ENCODE data around the gene RDH12.
A peak's percentile ranks its signal among the peaks of the same experiment; 100 is the strongest.

The RDH12 gene

GRCh38 chr14:67694791-67695393 is 6.8 kb upstream of the RDH12 start:
- H3K27me3 ChIP-seq, result peaks cover 5% of the 10 kb centered on the region
- TF ChIP-seq CTCF (IDR thresholded peaks at IDR 0.05), result no peak
- peak overlapping the region; percentile 2 for H3K27ac ChIP-seq
- no peaks in the 10 kb centered on the region for H3K9me3 ChIP-seq
- H3K4me3 ChIP-seq (ENCODE audit: low read depth in 1 of 2, low read length in 1 of 2), result peak overlapping the region; percentile 66 to 68
- H3K4me1 ChIP-seq (ENCODE audit: control insufficient read depth in 1 of 2, insufficient read depth in 1 of 2, low read depth in 1 of 2, low read length in 1 of 2), result peaks cover 13 to 16% of the 10 kb centered on the region in 2 experiments
- H3K36me3 ChIP-seq, result peaks cover 8% of the 10 kb centered on the region

- H3K9me3 ChIP-seq, result no peaks in the 10 kb centered on the region
- H3K27ac ChIP-seq, result peak within 1 kb of the TSS; percentile 2
These were observed 6.2 kb upstream of the RDH12 start, which contains the start of gene RDH11 for GRCh38 chr14:67695394-67695949. Gene RDH11, minus strand, starts transcription at chr14:67695764. Its CDS starts 61 bp downstream, at chr14:67695703.

GRCh38 chr14:67697006-67697405 is 4.7 kb upstream of the RDH12 start:
- H3K4me1 ChIP-seq (ENCODE audit: control insufficient read depth in 1 of 2, insufficient read depth in 1 of 2, low read depth in 1 of 2, low read length in 1 of 2), result peaks cover 13 to 16% of the 10 kb centered on the region in 2 experiments
- H3K27me3 ChIP-seq, result peaks cover 5% of the 10 kb centered on the region
- H3K27ac ChIP-seq, result no peak overlapping the region
- H3K4me3 ChIP-seq (ENCODE audit: low read depth in 1 of 2, low read length in 1 of 2), result no peak overlapping the region
- no peak for TF ChIP-seq CTCF (IDR thresholded peaks at IDR 0.05)
- H3K9me3 ChIP-seq, result no peaks in the 10 kb centered on the region
- H3K36me3 ChIP-seq, result peaks cover 4% of the 10 kb centered on the region

More at GRCh38 chr14:67695394-67695949, 6.2 kb upstream of the RDH12 start, which contains the start of gene RDH11:
- Histone ChIP-seq H3K4me3 (ENCODE audit: low read depth in 1 of 2, low read length in 1 of 2) (peak within 1 kb of the TSS; percentile 66 to 68), H3K27me3 (peaks cover 5% of the 10 kb centered on the region), H3K36me3 (peaks cover 5% of the 10 kb centered on the region), H3K4me1 (ENCODE audit: control insufficient read depth in 1 of 2, insufficient read depth in 1 of 2, low read depth in 1 of 2, low read length in 1 of 2) (peaks cover 13 to 16% of the 10 kb centered on the region in 2 experiments)
- TF ChIP-seq CTCF (IDR thresholded peaks at IDR 0.05), result no peak

- no peaks in the 10 kb centered on the region for H3K36me3 ChIP-seq
- no peak overlapping the region for H3K4me3 ChIP-seq (ENCODE audit: low read depth in 1 of 2, low read length in 1 of 2)
- H3K9me3 ChIP-seq, result no peaks in the 10 kb centered on the region
- no peak overlapping the region for H3K27ac ChIP-seq
- no peak for TF ChIP-seq CTCF (IDR thresholded peaks at IDR 0.05)
- H3K4me1 ChIP-seq (ENCODE audit: control insufficient read depth in 1 of 2, insufficient read depth in 1 of 2, low read depth in 1 of 2, low read length in 1 of 2), result peaks cover 13 to 16% of the 10 kb centered on the region in 2 experiments
- peaks cover 5% of the 10 kb centered on the region for H3K27me3 ChIP-seq
These were observed 3.5 kb upstream of the RDH12 start for GRCh38 chr14:67698179-67698578.

GRCh38 chr14:67703997-67704396 is 2.3 kb downstream of the RDH12 start:
- H3K4me1 ChIP-seq (ENCODE audit: control insufficient read depth in 1 of 2, insufficient read depth in 1 of 2, low read depth in 1 of 2, low read length in 1 of 2), result no peaks in the 10 kb centered on the region
- TF ChIP-seq CTCF (IDR thresholded peaks at IDR 0.05), result no peak
- no peak overlapping the region for H3K4me3 ChIP-seq (ENCODE audit: low read depth in 1 of 2, low read length in 1 of 2)
- H3K27me3 ChIP-seq, result peaks cover 21% of the 10 kb centered on the region
- H3K27ac ChIP-seq, result no peak overlapping the region
- H3K9me3 ChIP-seq, result no peaks in the 10 kb centered on the region
- no peaks in the 10 kb centered on the region for H3K36me3 ChIP-seq

Data from neutrophil (primary cell).